Retina (tissue), 1 donor: Measurements from ENCODE around the gene FCSK.

Experiments used
- DNase-seq: peaks from one replicate; pipeline ENCODE4 v3.0.0-alpha.2; 2016

The FCSK gene

GRCh38 chr16:70457446-70458166 lies 3.2 kb downstream of the FCSK start:
- no peak for DNase-seq

GRCh38 chr16:70460737-70461261 lies 6.4 kb downstream of the FCSK start:
- DNase-seq = no peak

GRCh38 chr16:70463235-70463634 lies 8.8 kb downstream of the FCSK start:
- no peak for DNase-seq

GRCh38 chr16:70465999-70466804 lies 11.8 kb downstream of the FCSK start:
- no peak for DNase-seq

GRCh38 chr16:70466805-70467076 lies 12.3 kb downstream of the FCSK start:
- no peak for DNase-seq

GRCh38 chr16:70467113-70467512 lies 12.7 kb downstream of the FCSK start:
- no peak for DNase-seq

- no peak for DNase-seq
These were observed 13.2 kb downstream of the FCSK start for GRCh38 chr16:70467608-70468007.

GRCh38 chr16:70468776-70469525 lies 14.6 kb downstream of the FCSK start:
- no peak for DNase-seq

- no peak for DNase-seq
These were observed 15.9 kb downstream of the FCSK start for GRCh38 chr16:70470141-70470926.

- DNase-seq = peak; percentile 43
These were observed 16.5 kb downstream of the FCSK start for GRCh38 chr16:70470927-70471341.

- DNase-seq = no peak
These were observed 18.5 kb downstream of the FCSK start for GRCh38 chr16:70472786-70473433.

GRCh38 chr16:70473446-70474319 lies 19.3 kb downstream of the FCSK start:
- no peak for DNase-seq

- no peak for DNase-seq
These were observed 20.1 kb downstream of the FCSK start for GRCh38 chr16:70474320-70475053.

GRCh38 chr16:70475054-70475871 lies 20.9 kb downstream of the FCSK start:
- DNase-seq = no peak

GRCh38 chr16:70476272-70477020 lies 22.1 kb downstream of the FCSK start:
- no peak for DNase-seq

GRCh38 chr16:70478169-70478568 lies 23.8 kb downstream of the FCSK start:
- no peak for DNase-seq

GRCh38 chr16:70478912-70479341 lies 24.5 kb downstream of the FCSK start:
- DNase-seq = no peak
